HuH-7 (cell line): Measurements from ENCODE around the gene BBOX1.

Experiments
- DNase-seq: peaks from one replicate; pipeline ENCODE4 v3.0.0; 2011; ENCODE audit warnings: low spot score

Gene BBOX1

DNA sequence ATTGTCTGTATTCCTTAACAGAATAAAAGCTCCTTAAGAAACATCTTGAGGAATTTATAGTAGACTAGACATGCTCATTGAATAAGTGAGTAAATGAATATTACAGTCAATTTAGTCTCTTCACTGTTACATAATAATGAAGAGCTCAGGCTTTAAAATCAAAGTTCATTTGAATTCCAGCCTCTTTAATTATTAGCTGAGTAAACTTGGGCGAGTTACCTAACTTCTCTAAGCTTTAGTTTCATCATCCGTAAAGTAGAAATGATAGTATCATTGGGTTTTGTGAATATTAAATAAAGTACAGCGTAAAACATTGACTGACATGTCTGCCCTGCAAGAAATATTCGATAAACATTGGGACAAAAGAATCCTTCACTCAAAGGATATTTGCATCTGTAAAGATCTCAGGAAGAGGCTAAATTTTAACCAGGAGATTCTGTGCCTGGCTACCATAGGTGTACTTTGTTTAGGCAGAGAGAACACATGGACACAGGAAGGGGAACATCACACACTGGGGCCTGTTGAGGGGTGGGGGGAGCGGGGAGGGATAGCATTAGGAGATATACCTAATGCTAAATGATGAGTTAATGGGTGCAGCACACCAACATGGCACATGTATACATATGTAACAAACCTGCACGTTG is 15.2 kb upstream of the BBOX1 start:
- DNase-seq, result peak; percentile 62

DNA sequence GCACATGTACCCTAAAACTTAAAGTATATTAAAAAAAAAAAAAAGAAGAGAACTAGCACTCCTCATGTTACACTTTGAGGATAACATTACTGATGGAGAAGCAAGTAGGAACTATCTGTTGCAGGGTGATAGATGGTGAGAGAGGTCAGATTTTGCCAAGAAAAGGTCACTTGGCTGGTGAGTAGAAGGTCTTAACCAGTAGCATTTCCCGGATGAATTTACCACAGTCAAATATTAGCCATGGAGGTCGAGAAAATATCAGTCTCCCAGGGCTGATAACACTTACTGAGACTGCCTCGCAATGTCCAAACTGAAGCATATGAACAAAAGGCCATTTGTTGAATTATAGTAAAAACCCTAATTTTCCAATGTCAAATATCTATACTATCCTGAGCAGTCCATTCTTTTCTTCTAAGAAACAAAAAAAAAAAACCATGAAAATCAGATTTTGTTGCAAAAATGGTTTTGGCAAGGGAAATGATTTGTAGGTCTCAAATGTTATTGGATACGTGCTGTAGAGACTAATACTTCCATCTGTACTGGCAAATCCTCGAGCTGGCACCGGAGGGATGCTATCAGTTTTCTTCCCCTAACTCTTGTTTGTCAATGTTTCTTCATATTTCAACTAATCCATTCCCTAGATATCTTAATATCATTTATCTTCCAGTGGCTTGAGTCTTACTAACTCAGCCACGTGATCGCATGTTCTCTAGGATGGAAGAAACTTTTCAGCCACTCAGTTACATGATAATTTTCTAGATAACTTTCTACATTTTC is 14.5 kb upstream of the BBOX1 start:
- DNase-seq, result peak; percentile 61

DNA sequence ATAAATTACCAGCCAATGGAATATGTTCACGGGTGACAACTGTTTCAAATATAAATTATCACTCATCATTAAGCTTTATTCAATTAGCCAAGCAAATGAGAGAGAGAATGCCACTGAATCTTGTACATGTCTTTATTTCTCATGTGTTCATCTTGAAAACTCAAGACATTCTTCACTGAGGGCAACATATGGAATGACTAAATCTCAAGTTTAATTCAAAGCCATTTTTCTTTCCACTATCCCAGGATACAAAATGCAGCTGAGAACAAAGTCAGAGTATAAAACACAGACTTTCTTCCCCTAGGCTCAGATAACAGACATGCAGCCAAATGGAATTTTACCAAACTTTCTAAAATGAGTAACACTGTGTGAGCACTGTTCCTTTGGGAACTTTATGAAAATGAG is 12.1 kb upstream of the BBOX1 start:
- no peak for DNase-seq

DNA sequence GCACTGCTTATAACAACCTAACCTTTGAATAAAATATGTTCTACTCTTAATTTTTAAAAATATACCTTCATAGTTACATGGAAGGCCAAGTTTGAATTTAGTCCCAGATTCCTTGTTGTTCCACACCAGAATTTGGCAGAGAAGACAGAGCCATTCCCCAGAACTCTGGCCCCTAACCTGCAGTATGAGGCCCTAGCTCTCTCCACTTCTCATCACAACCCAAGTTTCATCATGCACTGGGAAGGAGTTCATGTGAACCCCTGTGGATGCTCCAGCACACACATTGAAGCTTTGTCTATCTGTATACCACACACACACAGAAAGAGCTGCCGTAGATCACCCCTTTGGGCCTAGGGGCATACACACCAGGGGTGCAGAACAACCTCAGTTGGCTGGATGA is 10.6 kb upstream of the BBOX1 start:
- DNase-seq, result no peak

DNA sequence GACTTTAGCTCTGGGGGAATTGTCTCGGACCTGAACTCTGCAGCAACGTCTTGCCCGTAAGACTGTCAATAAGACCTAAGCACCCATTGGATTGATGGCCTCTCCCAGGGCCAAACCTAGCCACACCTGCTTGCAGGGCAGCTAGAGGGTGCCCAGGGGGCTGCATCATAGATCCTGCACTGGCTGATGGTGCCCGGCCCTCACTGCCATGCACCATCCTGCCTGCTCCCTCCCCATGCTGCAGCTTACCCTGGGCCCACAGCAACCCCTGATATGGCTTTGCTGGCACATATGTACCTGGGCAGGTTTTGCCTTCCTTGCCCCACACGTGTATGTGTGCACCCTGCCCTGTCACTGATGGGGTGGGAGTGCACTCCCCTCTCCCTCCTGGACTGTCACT is 8.9 kb upstream of the BBOX1 start:
- DNase-seq, result no peak

DNA sequence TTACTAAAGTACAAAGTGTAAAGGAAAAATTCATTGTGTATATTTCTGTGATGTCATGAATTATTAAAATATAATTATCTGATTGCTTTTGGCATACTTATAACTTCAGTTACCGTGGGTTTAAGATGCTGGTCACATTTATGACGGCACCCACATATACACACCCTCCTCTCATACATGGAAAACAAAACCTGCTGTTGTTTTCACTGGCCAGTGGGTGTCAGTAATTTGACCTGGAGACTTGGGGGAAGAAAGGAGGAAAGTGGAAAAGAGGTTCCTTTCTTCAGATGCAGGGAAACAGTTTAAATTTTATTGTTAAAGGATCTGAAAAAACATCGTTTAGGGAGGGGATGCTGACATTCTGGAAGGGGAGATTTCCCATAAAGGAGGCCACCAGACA is 742 bp upstream of the BBOX1 start:
- peak; percentile 61 for DNase-seq

DNA sequence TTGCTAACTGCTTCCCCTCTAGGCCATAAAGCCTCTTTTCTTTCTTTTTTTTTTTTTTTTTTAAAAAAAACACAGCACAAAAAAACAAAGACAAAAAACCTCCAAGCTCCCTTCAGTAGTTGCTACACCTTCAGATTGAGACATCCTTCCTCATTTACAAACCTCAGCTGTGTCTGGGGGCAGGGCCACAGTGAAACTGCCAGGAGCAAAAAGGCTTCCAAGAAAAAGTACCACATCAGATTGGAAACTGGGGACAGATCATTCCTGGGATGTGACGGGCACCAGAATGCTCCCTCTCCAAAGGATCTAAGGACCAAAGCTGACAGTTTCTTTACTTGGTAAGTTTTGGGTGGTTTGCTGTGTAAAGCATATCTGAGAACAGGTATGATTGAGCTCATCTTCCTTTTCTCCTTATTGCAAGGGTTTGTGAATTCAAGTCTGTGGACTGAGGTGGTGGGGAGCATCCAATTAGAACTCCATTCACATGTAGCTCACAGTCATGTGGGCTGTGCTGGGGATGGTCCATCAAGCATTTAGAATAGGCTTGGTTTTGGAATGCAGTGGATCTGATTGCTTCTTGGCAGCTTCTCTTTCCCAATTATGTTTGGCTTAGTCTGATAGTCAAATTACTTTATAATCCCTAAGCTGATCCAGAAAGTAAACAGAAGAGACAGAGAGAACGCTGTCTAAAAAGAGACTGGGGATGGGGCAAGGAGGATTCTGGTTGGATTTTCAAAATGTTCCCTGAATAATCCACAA is 705 bp downstream of the BBOX1 start:
- DNase-seq, result no peak

DNA sequence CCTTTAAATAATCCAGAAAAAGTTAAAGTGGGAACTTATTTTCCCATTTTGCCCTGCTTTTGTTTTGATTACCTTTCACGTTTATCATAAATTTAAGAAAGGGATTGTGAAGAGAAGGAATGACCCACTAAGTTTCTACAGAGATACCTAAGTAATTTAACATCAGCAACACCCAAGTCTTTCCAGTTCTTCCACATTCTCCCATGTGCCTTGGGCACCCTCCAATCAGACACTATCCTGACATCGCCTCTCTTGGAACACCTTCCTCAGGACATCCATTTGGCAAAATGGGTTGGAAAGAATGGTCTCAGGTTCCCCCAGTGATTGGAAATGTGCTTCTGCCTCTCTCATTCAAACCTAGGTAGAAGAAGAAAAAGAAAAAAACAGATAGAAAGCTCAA is 6.3 kb downstream of the BBOX1 start:
- no peak for DNase-seq

DNA sequence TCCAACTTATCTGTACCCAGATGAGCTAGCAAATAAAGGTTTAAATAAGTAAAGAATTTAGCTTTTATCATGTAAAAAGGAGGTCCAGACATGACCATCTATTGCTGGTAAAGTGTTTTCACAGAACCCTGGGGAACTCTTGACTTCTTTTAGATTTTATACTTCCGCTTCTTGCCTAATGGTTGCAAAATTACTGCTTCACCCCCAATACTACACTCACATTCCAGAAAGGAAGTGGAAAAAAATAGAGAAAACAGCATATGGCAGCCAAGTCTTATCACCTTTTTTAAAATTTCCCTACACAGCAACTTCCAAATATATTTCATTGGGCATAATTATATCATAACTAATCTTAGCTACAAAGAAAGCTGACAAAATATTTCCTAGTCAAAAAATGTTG is 12.1 kb downstream of the BBOX1 start:
- DNase-seq, result no peak

DNA sequence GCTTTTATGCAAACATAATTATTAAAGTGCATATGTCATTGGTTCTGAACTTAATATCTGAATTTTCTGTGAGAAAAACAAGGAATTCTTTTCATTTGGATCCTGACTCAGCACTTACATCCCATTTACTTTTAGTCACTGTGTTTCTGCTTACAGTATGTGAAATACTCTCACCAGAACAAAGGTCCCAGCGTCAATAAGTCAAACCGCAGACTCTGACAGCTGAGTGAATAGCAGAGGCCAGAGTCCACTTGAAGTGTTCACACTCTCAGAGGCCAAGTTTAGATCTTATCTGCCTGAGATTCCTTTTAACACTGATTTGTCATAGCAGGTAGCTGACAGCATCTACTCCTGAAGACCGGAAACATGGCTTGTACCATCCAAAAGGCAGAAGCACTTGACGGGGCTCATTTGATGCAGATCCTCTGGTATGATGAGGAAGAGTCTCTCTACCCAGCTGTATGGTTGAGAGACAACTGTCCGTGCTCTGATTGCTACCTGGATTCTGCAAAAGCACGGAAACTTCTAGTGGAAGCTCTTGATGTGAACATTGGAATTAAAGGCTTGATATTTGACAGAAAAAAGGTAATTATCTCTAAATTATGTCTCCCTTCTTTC is 14.6 kb downstream of the BBOX1 start:
- peak; percentile 97 for DNase-seq

DNA sequence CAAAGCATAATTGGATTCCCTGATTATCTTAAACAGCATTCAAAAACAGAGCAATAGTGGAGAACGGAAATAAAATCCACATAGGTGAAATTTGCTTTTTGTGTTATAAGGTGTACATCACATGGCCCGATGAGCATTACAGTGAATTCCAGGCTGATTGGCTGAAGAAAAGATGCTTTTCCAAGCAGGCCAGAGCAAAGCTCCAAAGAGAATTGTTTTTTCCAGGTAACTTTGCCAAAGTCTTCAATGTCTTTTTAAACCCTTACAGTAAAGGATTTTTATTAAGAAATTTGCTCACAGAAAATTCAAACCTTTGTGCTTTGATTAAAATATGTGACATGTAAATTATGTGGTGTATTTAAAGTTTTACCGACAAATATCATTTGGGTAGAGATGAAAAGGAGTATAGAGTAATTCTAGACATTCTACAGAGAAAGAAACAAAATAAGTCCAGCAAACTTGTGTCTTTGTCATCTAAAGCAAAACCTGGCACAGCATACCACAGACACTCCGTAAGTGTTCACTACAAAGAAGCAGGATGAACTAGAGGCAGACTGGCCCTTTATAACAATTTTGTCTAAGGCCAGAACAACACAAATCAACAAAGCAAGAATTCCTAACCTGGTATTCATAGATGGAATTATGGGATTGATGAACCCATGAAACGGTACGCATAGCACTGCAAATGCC is 16.6 kb downstream of the BBOX1 start:
- DNase-seq, result no peak

DNA sequence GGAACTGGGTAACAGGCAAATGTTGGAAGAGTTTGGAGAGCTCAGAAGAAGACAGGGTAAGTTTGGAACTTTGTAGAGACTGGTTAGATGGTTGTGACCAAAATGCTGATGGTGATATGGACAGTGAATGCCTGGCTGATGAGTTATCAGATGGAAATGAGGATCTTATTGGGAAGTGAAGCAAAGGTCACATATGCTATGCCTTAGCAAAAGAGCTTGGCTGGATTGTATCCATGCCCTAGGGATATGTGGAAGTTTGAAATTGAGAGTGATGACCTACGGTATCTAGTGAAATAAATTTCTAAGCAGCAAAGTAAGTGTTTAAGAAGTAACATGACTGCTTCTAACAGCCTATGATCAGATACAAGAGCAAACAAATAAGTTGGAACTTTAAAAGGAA is 17.8 kb downstream of the BBOX1 start:
- DNase-seq, result no peak

DNA sequence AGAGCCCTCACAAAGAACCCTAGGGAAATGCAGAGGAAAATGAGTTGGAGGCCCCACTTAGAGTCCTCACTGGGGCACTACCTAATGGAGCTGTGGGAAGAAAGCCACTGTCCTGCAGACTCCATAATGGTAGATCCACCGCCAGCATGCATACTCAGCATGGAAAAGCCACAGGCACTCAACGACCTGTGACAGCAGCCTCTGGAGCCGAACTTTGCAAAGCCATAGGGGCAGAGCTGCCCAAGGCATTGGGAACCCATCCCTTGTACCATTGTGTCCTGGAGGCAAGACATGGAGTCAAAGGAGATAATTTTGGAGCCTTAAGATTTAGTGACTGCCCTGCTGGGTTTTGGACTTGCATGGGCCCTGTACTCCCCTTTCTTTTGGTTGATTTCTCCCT is 18.8 kb downstream of the BBOX1 start:
- no peak for DNase-seq

DNA sequence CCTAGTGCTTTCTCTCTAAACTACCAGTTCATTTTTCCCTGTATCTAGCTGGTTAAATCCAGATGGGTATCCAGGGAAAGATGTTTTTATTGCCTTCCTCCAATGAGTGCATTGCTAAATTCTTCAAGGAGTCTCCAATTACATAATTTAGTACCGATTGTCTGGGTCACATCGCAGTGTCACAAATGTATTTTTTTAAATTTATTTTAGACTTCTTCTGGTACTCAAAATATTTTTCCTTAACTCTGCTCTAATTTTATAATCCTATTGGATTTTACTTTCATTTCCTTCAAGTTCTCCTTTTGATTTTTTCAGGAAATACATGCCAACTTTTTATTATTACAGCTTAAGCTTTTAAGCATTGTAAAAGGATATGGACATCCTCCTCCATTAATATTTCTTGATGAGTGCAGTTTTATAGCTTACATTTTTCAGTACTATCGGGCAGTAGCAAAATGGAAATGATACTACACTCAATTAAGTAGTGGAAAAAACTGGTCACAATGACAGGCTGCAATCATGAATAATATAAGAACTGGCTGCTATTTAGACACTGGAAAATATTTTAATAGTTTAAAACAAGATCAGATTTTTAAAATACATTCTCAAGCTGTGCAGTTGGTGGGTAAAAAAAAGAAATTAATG is 20.3 kb downstream of the BBOX1 start:
- no peak for DNase-seq

DNA sequence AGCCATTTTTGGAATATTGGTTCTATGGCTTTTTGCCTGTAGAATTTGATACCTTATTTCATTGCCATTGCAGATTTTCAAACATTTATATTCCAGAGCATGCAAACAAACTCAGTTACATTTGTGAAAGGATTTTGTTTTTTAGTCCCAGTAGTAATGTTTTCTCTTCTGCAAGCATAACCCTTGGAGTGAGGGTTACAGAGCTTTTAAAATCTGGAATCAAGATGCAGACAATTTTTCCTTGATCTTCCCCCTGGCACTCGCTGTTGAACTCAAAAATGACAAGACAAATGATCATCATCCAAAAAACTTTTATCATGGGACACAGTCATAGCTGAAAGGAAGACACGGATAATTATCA is 20.8 kb downstream of the BBOX1 start:
- DNase-seq, result no peak

DNA sequence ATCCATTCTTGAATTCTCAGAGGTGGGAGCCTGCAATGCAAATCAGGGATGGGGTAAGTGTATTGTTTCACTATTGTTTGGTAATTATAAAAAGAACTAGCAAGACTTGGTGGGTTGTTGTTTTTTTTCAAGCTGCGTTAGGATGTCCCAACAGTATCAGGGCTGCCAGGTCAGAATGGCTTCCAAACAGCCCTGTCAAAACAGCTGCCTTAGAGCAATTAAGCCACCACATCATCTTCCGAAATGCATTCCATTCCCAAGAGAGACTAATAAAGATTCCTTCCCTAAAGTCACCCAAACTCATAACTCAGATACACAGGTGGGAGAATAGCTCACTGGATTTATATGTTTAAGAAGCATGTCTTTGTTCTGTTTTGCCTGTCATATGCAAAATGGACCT is 23.5 kb downstream of the BBOX1 start:
- no peak for DNase-seq

DNA sequence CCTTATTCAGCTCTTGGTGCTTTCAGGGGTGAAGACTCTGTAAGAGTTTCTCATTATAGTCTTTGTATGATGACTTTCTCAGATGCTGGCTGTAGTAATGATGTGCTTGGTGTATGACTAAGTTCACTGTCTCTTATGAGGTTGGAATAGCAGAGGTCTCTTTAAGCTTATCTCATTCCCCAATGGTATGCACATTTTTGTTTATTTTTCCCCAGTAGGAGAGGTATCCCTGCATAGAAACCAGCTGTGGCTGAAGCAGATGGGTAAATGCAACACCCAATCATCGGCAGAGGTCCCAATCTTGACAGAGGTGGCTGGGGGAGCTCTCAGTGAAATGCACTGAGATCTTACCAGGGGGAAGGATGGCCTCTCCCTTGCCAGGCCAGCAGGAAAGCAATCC is 34.6 kb downstream of the BBOX1 start:
- no peak for DNase-seq

DNA sequence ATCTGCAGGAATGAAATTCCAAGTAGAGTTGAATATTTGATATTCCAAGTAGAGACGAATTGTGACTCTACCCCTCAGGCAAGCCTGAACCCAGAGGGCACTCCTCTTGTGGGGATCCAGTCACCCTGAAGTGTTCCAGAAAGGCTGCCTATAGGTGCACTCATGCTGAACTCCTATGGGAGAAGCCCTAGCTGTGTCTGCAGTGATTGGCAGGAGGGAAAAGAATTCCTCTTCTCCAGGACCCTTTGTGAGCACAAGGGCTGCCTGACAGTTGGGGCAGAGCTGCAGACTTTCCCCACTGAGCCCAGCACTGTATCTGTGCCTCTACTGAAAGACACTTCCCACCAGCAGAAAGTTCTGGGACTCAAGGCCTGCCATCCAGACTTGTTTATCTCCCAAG is 35.0 kb downstream of the BBOX1 start:
- DNase-seq, result no peak

DNA sequence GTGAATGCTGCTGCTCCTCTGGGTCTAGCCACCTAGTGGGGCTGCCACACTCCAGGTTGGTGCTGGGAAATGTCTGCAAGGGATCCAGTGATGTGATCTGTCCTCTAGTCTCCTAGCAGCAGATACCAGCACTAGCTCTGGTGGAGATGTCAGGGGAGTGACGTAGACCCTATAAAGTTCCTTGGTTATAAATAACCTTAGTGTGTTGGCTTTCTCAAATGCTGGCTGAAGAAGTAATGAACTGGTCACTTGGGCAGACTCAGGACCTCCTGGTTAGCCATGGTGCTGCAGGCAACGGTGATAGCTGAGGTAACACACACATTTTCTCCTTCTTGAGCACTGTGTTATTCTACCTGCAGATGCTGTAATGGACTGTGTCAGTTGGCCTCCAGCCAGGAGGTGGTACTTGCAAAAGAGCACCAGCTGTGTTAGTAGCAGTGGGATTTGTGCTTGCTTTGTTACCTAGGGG is 35.5 kb downstream of the BBOX1 start:
- DNase-seq, result no peak

DNA sequence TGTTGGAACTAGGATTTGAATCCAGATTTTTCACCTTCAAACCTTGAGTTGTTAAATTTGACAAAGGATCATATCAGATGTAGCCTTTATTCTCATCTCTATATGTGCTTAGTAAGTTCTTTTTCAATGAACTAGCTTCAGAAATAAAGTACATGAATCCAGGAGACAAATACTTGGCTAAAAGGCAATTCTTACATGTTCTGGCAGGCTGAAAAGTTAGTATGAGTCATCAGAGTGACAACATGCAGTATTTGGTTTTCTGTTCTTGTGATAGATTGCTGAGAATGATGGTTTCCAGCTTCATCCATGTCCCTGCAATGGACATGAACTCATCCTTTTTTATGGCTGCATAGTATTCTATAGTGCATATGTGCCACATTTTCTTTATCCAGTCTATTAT is 40.4 kb downstream of the BBOX1 start:
- no peak for DNase-seq

DNA sequence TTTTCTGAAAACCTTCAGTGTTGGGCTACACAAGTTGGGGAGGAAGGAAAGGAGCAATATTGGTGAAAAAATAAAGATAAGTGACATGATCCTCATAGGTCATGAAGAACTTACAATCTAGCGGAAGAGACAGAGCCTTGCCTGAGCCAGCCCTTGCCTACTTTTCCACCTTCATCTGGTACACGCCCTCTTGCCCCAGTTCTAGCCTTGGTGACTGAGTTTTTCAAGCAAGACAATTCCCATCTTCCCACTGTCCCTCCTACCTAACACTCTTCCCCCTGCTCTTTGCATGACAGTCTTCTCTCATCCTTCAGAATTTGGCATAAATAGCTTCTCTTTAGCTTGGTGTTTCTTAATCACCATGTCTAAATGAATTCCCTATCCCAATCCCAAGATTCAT is 42.6 kb downstream of the BBOX1 start:
- DNase-seq, result no peak

DNA sequence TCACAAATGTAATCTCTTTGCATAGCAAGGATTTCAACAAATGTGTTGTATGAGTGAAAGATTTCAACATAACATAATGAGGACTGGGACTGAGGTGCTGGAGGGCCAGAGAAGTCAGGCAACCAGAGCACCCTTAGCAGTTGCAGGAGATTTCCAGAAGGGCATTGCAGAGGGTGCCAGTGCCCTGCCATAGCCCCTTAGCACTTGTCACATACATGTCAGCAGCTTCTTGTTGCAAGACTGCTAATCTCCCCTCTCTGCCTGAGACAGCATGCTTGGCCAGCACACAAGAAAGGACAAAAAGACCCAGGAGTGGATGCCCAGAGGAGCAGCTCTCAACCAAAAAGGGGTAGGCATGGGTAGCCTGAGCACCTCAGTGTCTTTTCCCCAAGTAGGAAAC is 43.2 kb downstream of the BBOX1 start:
- no peak for DNase-seq
